ENCODE data around the gene IER3.

- TF ChIP-seq EP300 (IDR thresholded peaks at IDR 0.05; ENCODE audit: borderline replicate concordance in 1 of 2, low read depth in 2 of 2, low read length in 2 of 2) = no peak
- TF ChIP-seq, protein P1, sequence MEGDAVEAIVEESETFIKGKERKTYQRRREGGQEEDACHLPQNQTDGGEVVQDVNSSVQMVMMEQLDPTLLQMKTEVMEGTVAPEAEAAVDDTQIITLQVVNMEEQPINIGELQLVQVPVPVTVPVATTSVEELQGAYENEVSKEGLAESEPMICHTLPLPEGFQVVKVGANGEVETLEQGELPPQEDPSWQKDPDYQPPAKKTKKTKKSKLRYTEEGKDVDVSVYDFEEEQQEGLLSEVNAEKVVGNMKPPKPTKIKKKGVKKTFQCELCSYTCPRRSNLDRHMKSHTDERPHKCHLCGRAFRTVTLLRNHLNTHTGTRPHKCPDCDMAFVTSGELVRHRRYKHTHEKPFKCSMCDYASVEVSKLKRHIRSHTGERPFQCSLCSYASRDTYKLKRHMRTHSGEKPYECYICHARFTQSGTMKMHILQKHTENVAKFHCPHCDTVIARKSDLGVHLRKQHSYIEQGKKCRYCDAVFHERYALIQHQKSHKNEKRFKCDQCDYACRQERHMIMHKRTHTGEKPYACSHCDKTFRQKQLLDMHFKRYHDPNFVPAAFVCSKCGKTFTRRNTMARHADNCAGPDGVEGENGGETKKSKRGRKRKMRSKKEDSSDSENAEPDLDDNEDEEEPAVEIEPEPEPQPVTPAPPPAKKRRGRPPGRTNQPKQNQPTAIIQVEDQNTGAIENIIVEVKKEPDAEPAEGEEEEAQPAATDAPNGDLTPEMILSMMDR (IDR thresholded peaks at IDR 0.05; ENCODE audit: control extremely low read depth in 1 of 3, insufficient read depth in 1 of 3, low read depth in 1 of 3, low read length in 3 of 3) = no peak
- TF ChIP-seq, protein P2, sequence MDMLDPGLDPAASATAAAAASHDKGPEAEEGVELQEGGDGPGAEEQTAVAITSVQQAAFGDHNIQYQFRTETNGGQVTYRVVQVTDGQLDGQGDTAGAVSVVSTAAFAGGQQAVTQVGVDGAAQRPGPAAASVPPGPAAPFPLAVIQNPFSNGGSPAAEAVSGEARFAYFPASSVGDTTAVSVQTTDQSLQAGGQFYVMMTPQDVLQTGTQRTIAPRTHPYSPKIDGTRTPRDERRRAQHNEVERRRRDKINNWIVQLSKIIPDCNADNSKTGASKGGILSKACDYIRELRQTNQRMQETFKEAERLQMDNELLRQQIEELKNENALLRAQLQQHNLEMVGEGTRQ (IDR thresholded peaks at IDR 0.05; ENCODE audit: low read length) = no peak
- TF ChIP-seq BACH1 (IDR thresholded peaks at IDR 0.05; ENCODE audit: low read length) = no peak
Observed at GRCh38 chr6:30709101-30709868, 35.1 kb downstream of the IER3 start.
